ENCODE measurements around the gene YWHAG.

- TF ChIP-seq ZNF274 (IDR thresholded peaks at IDR 0.05; ENCODE audit: low read depth, low read length): no peak
- TF ChIP-seq YY1 (IDR thresholded peaks at IDR 0.05; ENCODE audit: insufficient read depth, insufficient read length): no peak
These were observed 45.1 kb upstream of the YWHAG start for GRCh38 chr7:76403780-76404494.
